Raji (cell line): ENCODE measurements around the gene FCHO1.

ENCODE experiments used
- POLR2A ChIP-seq: IDR thresholded peaks from 2 replicates; pipeline ENCODE4 v1.6.1; 2011; ENCODE audit warnings: low read depth, low read length, control low read depth; ENCODE audit not compliant: insufficient read depth

FCHO1 gene

GRCh38 chr19:17817668-17818363 lies 66.5 kb downstream of the FCHO1 start:
- TF ChIP-seq POLR2A: no peak

DNA sequence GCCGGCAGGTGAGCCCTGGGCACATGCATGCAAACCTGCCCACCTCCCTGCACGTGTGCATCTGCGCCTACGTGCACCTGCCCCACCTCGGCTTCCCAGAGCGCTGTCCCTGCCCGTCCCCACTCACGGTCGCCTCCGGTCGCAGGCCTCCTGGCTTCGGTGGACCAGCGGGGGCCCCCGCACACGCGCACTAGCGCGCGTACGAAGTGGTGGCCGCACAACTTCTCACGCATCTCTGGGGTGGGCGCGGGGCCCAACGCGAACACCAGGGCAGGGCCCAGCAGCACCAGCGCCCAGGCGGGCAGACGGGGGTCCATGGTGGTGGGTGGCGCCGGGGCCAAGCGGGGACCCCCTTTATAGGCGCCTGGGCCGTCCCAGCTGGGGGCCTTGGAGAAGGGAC lies 69.9 kb downstream of the FCHO1 start, which contains the start of gene INSL3:
Gene INSL3 (minus strand): TSS at position 330 of the 400 bp plus-strand sequence. CDS start 13 bp downstream, at position 317.
- TF ChIP-seq POLR2A: no peak

DNA sequence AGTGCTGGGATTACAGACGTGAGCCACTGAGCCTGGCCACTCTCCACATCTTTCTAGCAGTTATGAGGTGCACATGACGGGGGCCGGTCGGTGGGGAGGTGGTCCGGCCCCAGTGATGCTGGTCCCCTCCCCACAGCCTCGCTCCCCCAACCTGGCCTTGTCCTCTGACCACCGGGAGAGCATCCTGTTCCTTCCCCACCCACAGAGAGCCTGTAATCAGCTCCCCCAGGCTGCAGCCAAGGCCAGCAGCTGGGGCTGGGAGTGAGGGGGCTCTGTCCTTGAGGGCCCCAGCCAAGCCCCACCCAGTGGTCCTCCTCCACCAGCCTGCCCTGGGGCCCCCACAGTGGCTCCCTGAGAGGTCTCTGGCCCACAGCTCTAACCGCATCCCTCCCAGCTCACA lies 73.1 kb downstream of the FCHO1 start:
- TF ChIP-seq POLR2A: no peak

- TF ChIP-seq POLR2A: no peak
Measured at GRCh38 chr19:17826508-17827056, 75.3 kb downstream of the FCHO1 start.

- no peak for TF ChIP-seq POLR2A
Measured at GRCh38 chr19:17829855-17830566, 78.7 kb downstream of the FCHO1 start.

GRCh38 chr19:17830567-17831418 lies 79.5 kb downstream of the FCHO1 start:
- TF ChIP-seq POLR2A: no peak

GRCh38 chr19:17831419-17831888 lies 80.2 kb downstream of the FCHO1 start:
- TF ChIP-seq POLR2A: no peak

DNA sequence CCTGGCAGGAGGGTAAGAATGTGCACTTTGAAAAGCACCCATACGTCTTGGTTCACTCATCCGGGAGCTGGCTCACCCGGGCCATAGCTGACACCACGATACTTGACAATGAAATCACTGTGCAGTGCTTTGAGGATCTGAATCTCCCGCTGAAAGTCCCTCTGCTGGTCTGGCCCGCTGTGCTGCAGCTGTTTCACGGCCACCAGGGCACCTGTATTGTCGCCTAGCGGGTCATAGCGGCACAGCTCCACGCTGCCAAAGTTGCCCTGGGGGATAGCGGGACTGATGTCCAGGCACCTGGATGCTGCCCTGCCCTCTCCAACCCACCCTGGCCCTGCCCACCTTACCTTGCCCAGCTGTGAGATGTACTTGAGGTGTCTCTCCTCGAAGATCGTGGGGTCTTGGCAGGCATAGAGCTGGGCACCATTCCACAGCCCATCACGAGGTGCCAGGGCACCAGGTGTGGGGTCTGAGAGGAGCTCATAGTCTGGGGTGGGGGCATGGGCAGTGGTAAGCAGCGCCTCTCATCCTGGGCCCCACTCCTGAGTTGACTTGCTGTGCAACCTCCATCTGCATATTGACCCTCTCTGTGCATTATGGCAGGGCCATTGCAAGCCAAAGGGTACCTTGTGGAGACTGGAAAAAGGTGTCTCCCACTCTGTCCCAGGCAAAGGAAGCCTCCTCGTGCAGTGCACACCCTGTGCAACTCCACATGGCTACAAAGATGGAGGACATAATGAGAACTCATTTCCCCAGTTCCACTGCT lies 81.3 kb downstream of the FCHO1 start:
- no peak for TF ChIP-seq POLR2A

GRCh38 chr19:17834350-17835181 lies 83.3 kb downstream of the FCHO1 start:
- no peak for TF ChIP-seq POLR2A

DNA sequence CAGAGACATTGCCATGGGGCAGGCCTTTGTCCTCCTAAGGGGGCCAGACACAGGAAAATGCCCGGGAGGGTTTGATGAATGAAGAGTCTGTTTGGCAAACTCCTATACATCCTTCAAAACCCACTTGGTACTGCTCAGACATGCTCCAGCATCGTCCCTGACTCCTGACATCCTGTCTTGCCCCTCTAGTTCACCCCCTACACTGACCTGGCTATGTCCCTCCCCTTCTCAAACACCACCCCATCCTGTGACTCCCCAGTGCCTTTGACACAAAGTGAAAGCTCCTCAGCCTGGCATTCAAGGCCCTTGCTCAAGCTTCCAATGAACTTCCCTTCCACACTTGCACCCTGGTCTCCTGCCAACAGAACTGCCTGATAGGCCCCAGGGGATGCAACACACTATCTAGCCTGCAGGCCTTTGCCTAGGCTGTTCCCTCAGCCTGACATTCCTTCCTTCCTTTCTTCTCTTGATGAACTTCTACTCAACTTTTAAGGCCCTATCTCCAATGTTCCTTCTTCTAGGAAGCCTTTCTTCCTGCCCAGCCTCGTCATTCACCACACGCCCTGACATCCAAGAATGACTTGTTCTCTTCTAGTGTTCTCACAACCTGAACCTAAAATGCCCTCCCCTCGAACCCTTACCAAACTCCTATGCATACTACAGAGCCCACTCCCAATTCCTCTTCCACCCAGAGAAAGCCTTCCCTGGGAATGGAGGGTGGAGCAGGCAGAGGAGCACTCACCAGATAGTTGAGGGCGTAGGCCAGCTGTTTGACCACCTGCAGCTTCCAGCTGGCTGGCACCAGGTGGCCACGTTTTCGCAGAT lies 84.1 kb downstream of the FCHO1 start:
- no peak for TF ChIP-seq POLR2A

- TF ChIP-seq POLR2A: no peak
Measured at GRCh38 chr19:17836530-17836929, 85.3 kb downstream of the FCHO1 start.

DNA sequence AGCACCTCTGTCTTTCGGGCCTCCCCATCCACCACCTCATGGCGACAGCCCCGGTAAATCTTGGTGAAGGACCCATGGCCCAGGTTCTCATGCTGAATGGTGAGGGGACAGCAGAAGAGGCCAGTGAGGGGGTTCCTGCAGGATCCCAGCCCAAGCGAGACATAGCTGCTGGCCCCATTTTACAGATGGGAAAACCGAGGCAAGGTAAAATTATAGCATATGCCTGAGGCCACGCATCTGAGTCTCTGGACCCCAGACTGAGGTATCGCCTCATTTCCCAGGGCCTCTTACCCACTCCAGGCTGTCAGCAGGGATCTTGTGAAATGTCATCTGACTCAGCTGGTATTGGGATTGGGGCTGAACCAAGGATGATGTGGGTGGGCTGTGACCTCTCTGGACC lies 86.7 kb downstream of the FCHO1 start:
- TF ChIP-seq POLR2A: no peak
